Suprapubic skin (tissue), 4 donors: ENCODE measurements around the gene RALGPS1. TPM values are rescaled to one million over a fixed set of nuclear protein-coding genes. Genes with fewer than 3 reads are reported as not detected.
A peak's percentile ranks its signal among the peaks of the same experiment; 100 is the strongest.

Source experiments
- DNase-seq, 2 donors: peaks; one replicate each; pipeline ENCODE4 v3.0.0-alpha.2; 2019; ENCODE audit warnings: low spot score in 2 of 2
- H3K27ac ChIP-seq: fragments of 200-600 bp; sonication (generic); one replicate; pipeline ENCODE4 v1.5.1; 2019
- H3K27me3 ChIP-seq: fragments of 200-600 bp; sonication (generic); one replicate; pipeline ENCODE4 v1.5.1; 2019
- H3K36me3 ChIP-seq: fragments of 200-600 bp; sonication (generic); one replicate; pipeline ENCODE4 v1.5.1; 2019
- H3K4me1 ChIP-seq: fragments of 200-600 bp; sonication (generic); one replicate; pipeline ENCODE4 v1.5.1; 2019
- H3K4me3 ChIP-seq: fragments of 200-600 bp; sonication (generic); one replicate; pipeline ENCODE4 v1.5.1; 2019; ENCODE audit warnings: mild to moderate bottlenecking
- H3K9me3 ChIP-seq: fragments of 200-600 bp; sonication (generic); one replicate; pipeline ENCODE4 v1.5.1; 2019
- CTCF ChIP-seq, 2 donors: fragments of 200-600 bp in 1 of 2; fragments of 450-650 bp in 1 of 2; sonication (generic) in 1 of 2; IDR thresholded peaks; one replicate each; pipeline ENCODE4 v1.5.1; 2016 to 2019; ENCODE audit warnings: antibody characterized with exemption in 2 of 2, mild to moderate bottlenecking in 1 of 2, moderate library complexity in 1 of 2
- EP300 ChIP-seq: sonication (generic); formaldehyde crosslinking; IDR thresholded peaks from one replicate; pipeline ENCODE4 v1.6.1; 2017; ENCODE audit warnings: antibody characterized with exemption
- POLR2A ChIP-seq, 2 donors: fragments of 450-650 bp; IDR thresholded peaks; one replicate each; pipeline ENCODE4 v1.6.1; 2017; ENCODE audit warnings: antibody characterized with exemption in 2 of 2, mild to moderate bottlenecking in 2 of 2, moderate library complexity in 2 of 2
- POLR2AphosphoS5 ChIP-seq, 3 donors: sonication (generic); formaldehyde crosslinking; IDR thresholded peaks; one replicate each; pipeline ENCODE4 v1.6.1; 2017; ENCODE audit warnings: antibody characterized with exemption in 3 of 3
- WGBS: methylation state at CpG from one replicate; pipeline ENCODE4 v1.1.5; 2018; 5-methylcytosine and 5-hydroxymethylcytosine counted together
- total RNA-seq, 4 donors: library from RNA; depleted of rRNA; stranded (reverse); fragments of >200 nt; gene quantifications; one replicate each; pipeline ENCODE4 v1.1.0, GENCODE V29; 2016

The RALGPS1 gene
- total RNA-seq, 4 donors from 2014 or later: 14.8 to 86.7 (median 21.4) TPM

DNA sequence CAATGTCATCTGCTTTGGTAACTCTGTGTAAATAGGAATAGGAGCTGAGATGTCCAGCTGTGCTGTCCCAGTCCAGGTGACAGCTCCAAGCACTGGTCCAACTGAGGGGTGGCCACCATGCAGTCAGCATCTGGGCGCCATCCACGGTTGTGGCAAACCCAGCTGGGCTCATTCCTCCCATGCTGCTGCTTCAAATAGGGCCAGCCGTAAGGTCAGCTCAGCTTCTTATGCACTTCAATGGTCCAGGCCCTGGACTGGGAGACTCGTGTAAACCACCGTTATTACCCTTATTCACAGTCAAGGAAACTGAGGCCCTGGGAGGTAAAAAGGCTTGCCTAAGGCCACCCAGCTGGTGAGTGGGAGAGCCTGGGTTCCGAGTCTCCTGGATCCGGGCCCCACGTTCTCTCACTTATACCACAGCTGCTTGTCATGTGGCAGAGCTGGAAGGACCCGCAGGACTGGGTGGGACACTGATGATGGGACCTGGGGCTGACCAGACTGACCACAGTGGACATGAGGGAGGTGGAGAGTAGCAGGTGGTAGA is 246.6 kb downstream of the RALGPS1 start:
- no peak overlapping the region for H3K27ac ChIP-seq
- H3K4me1 ChIP-seq: peaks cover 22% of the 10 kb centered on the region
- WGBS: 90% methylated on average over 8 of the region's 9 CpGs
- no peaks in the 10 kb centered on the region for H3K36me3 ChIP-seq
- no peak overlapping the region for H3K4me3 ChIP-seq
- no peaks in the 10 kb centered on the region for H3K9me3 ChIP-seq
- TF ChIP-seq POLR2A (IDR thresholded peaks at IDR 0.05) (no peak), POLR2AphosphoS5 (IDR thresholded peaks at IDR 0.05) (no peak), EP300 (no peak), CTCF (IDR thresholded peaks at IDR 0.05) (no peak)
- DNase-seq: peak in 1 of 2 donors; percentile 60
- H3K27me3 ChIP-seq: no peaks in the 10 kb centered on the region

DNA sequence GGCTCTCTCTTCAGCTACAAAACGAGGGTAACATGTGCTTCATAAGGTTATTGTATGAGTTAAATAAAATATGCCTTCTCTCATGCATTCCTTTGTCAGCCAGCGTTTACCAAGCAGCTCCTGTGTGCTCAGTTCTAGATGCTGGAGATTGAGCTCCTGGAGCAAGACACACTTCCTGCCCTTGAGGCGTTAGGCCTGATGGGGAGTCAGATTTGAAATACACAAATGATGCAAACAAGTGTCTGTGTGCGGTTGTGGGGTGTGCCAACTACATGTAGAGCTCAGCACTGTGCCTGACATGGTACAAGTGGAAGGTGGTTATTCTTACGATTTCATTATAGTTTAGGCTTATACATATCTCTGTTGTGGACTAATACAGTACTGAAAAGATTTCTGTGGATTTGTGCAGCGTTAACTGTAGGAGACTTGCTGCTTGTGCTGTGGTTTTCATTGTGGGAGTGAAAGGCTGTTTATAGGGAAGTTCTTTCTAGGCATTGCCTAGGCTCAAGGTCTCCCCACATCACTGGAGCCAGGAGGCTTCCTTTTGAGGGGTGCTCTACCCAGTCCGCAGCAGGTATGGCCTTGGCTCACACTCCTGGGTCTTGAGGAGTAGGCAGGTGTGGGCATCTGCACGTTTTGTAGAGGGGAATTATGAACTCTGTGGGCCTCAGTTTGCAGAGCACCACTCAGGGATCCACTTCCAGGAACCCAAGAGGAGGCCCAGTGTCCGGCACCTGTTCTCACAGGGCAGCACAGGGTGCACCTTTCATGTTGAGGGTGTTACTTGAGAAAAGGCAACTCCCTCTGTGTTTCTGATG is 247.7 kb downstream of the RALGPS1 start:
- Histone ChIP-seq H3K27me3 (no peaks in the 10 kb centered on the region), H3K27ac (no peak overlapping the region), H3K4me1 (peaks cover 22% of the 10 kb centered on the region), H3K36me3 (no peaks in the 10 kb centered on the region), H3K9me3 (no peaks in the 10 kb centered on the region), H3K4me3 (no peak overlapping the region)
- DNase-seq: peak in 1 of 2 donors; percentile 45
- 69% methylated on average over 9 of the region's 9 CpGs for WGBS
- TF ChIP-seq POLR2A (IDR thresholded peaks at IDR 0.05): no peak
- TF ChIP-seq EP300: no peak
- no peak for TF ChIP-seq POLR2AphosphoS5 (IDR thresholded peaks at IDR 0.05)
- no peak for TF ChIP-seq CTCF (IDR thresholded peaks at IDR 0.05)

DNA sequence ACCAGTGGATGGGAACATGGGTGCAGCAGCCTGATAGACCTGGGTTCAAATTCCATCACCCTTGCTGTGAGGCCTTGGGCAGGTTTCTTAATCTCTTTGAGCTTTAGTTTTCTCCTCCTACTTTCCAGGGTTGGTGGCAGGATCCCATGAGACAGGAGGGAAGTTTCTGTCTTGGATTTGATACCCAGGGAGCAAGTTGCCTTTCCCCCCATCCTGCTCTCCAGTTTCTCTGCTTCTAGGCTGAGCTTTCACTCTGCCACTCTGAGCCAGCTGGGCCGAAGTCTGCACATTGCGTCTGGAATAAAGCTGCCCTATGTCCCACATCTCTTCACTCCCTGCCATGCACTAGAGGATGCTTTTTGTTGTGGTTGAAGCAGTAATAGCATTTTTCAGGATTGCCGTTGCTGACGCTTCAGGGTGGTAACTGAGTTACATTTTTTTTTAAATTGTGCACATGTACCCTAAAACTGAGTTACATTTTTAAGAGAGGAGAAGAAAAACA is 248.3 kb downstream of the RALGPS1 start:
- H3K27ac ChIP-seq: no peak overlapping the region
- H3K27me3 ChIP-seq: no peaks in the 10 kb centered on the region
- WGBS: 82% methylated on average over 4 of the region's 4 CpGs
- H3K4me1 ChIP-seq: peaks cover 22% of the 10 kb centered on the region
- TF ChIP-seq CTCF (IDR thresholded peaks at IDR 0.05): no peak
- no peak for TF ChIP-seq POLR2AphosphoS5 (IDR thresholded peaks at IDR 0.05)
- no peak for DNase-seq
- H3K36me3 ChIP-seq: no peaks in the 10 kb centered on the region
- H3K9me3 ChIP-seq: no peaks in the 10 kb centered on the region
- no peak overlapping the region for H3K4me3 ChIP-seq

DNA sequence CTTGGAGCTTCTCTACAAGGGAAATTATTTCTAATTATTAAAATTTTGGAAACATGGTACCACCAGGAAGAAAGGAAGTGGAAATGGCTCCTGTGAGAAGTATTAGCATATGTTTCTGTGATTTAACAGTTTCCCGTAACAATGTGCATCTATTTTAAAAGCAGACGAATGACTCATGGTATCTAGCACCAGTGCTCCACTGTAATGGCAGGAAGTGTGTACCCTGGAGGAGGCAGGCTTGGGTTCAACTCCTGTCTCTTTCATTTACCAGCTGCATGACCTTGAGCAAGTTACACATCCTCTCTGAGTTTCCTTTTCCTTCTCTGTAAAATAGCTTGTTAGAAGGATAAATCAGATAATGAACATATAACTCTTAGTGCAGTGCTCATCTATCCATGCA is 248.8 kb downstream of the RALGPS1 start:
- no peak for DNase-seq
- H3K4me1 ChIP-seq: peaks cover 22% of the 10 kb centered on the region
- no peaks in the 10 kb centered on the region for H3K27me3 ChIP-seq
- no peaks in the 10 kb centered on the region for H3K36me3 ChIP-seq
- no peak for TF ChIP-seq CTCF (IDR thresholded peaks at IDR 0.05)
- no peak for TF ChIP-seq EP300
- no peak for TF ChIP-seq POLR2AphosphoS5 (IDR thresholded peaks at IDR 0.05)
- TF ChIP-seq POLR2A (IDR thresholded peaks at IDR 0.05): no peak
- no peak overlapping the region for H3K27ac ChIP-seq
- no peaks in the 10 kb centered on the region for H3K9me3 ChIP-seq
- 40% methylated on average over 2 of the region's 2 CpGs for WGBS
- H3K4me3 ChIP-seq: no peak overlapping the region

DNA sequence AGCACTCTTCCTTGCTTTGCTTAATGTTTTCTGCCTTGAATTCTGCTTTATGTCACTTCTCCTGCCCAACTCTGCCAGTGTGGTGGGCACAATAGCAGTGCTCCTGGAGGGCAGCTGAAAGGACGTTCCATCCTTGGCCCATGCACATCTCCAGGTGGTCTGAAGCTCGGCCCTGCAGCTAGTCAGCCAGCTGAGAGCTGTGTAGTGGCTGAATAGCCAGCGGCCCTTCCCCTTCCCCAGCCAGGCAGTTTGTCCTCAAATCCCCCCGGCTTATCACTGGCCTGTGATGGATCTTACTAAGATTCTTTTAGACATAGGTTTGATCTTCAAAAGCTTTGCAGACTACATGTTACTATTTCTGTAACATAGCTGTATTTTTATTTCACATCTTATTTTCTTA is 250.5 kb downstream of the RALGPS1 start:
- no peak overlapping the region for H3K27ac ChIP-seq
- no peak for DNase-seq
- no peaks in the 10 kb centered on the region for H3K27me3 ChIP-seq
- TF ChIP-seq POLR2AphosphoS5 (IDR thresholded peaks at IDR 0.05): no peak
- TF ChIP-seq POLR2A (IDR thresholded peaks at IDR 0.05): no peak
- TF ChIP-seq EP300: no peak
- no peak for TF ChIP-seq CTCF (IDR thresholded peaks at IDR 0.05)
- H3K4me3 ChIP-seq: no peak overlapping the region
- H3K4me1 ChIP-seq: peaks cover 22% of the 10 kb centered on the region
- H3K36me3 ChIP-seq: no peaks in the 10 kb centered on the region
- no peaks in the 10 kb centered on the region for H3K9me3 ChIP-seq
- WGBS: 100% methylated on average over 4 of the region's 4 CpGs
